CD4-positive, alpha-beta T cell (primary cell): Measurements from ENCODE around the gene PFDN5. TPM values are rescaled to one million over a fixed set of nuclear protein-coding genes. Genes with fewer than 3 reads are reported as not detected.

ENCODE experiments used
- ATAC-seq: fragments of 200-7000 bp; cut with Tn5 transposase; one replicate; pipeline ENCODE4 v1.10.0; 2022; ENCODE audit warnings: mild to moderate bottlenecking; ENCODE audit not compliant: poor library complexity
- CTCF ChIA-PET: fragments of 350-600 bp; sonication (Branson Sonifier 250); formaldehyde crosslinking; loops from one replicate; lab custom pipeline; 2021; ENCODE audit warnings: antibody characterized with exemption, inconsistent platforms; lab: Charles Lee
- POLR2A ChIA-PET: fragments of 350-600 bp; sonication (Branson Sonifier 250); formaldehyde crosslinking; loops from one replicate; lab custom pipeline; 2021; ENCODE audit warnings: antibody characterized with exemption, inconsistent platforms; lab: Charles Lee
- DNase-seq, 14 experiments: peaks; one replicate each; pipeline ENCODE4 v3.0.0-alpha.2; 2013 to 2020; ENCODE audit warnings: mixed read lengths in 2 of 14
- H3K27ac ChIP-seq, 2 donors: one replicate each; pipeline versions ENCODE4 v1.5.1 to v1.7.0; 2013; ENCODE audit warnings: low read length in 2 of 2, low read depth in 1 of 2, mild to moderate bottlenecking in 1 of 2
- H3K27me3 ChIP-seq, 2 experiments: 1 replicate in 1 of 2; 2 replicates in 1 of 2; pipeline versions ENCODE4 v1.6.1 to v1.7.0; 2013; ENCODE audit warnings: low read length in 2 of 2, control low read depth in 1 of 2, mild to moderate bottlenecking in 1 of 2, moderate library complexity in 1 of 2; ENCODE audit not compliant: insufficient read depth in 2 of 2, control insufficient read depth in 1 of 2
- H3K36me3 ChIP-seq: one replicate; pipeline ENCODE4 v1.6.1; 2013; ENCODE audit warnings: low read length, control low read depth; ENCODE audit not compliant: insufficient read depth
- H3K4me1 ChIP-seq: one replicate; pipeline ENCODE4 v1.6.1; 2013; ENCODE audit warnings: low read length, control low read depth; ENCODE audit not compliant: insufficient read depth
- H3K4me3 ChIP-seq: one replicate; pipeline ENCODE4 v1.5.1; 2013; ENCODE audit warnings: mild to moderate bottlenecking, low read length, moderate library complexity
- H3K9me3 ChIP-seq, 2 experiments: 1 replicate in 1 of 2; 2 replicates in 1 of 2; pipeline versions ENCODE4 v1.6.1 to v1.7.0; 2013; ENCODE audit warnings: low read length in 2 of 2, mild to moderate bottlenecking in 2 of 2, control low read depth in 1 of 2, moderate library complexity in 1 of 2; ENCODE audit not compliant: control insufficient read depth in 1 of 2, insufficient read depth in 1 of 2
- H3K27ac Mint-ChIP-seq: one replicate; pipeline ENCODE4 v1.8.0; 2020; ENCODE audit warnings: mixed read lengths
- H3K27me3 Mint-ChIP-seq: one replicate; pipeline ENCODE4 v1.8.0; 2021; ENCODE audit warnings: mixed read lengths
- H3K36me3 Mint-ChIP-seq: one replicate; pipeline ENCODE4 v1.8.0; 2021; ENCODE audit warnings: low read depth, mixed read lengths
- H3K4me1 Mint-ChIP-seq: one replicate; pipeline ENCODE4 v1.8.0; 2021; ENCODE audit warnings: low read depth, mixed read lengths
- H3K4me3 Mint-ChIP-seq: one replicate; pipeline ENCODE4 v1.8.0; 2020; ENCODE audit warnings: mild to moderate bottlenecking, mixed read lengths
- H3K9me3 Mint-ChIP-seq: one replicate; pipeline ENCODE4 v1.8.0; 2020; ENCODE audit warnings: mixed read lengths
- intact Hi-C, 2 experiments: fragments of 100-400 bp; cut with DNase I in 1 of 2; cut with micrococcal nuclease in 1 of 2; formaldehyde crosslinking; loops; one replicate each; pipeline versions ENCODE4 v1.15.1 to v1.9.0; 2023 to 2025; cut with DNase I, micrococcal nuclease
- total RNA-seq, 174 experiments: library from RNA in 2 of 174; stranded (reverse) in 2 of 174; gene quantifications; one replicate each; pipeline ENCODE4 v1.2.3 and lab custom pipeline; 2021 to 2026
- TF ChIP-seq, protein P1 (sequence below): fragments of 200-600 bp; IDR thresholded peaks from one replicate; pipeline ENCODE4 v1.8.0; 2022; ENCODE audit warnings: antibody characterized with exemption, mild to moderate bottlenecking

PFDN5 gene
- total RNA-seq, 2 experiments from 2014 or later = 757 to 763 TPM

GRCh38 chr12:53334822-53335221 is 39.5 kb downstream of the PFDN5 start:
- no peak overlapping the region for H3K4me3 Mint-ChIP-seq
- H3K27ac ChIP-seq = no peak overlapping the region
- DNase-seq (no peak), ATAC-seq (no peak)
- H3K27me3 ChIP-seq = peaks cover 33 to 46% of the 10 kb centered on the region in 2 experiments
- H3K9me3 Mint-ChIP-seq = no peaks in the 10 kb centered on the region
- TF ChIP-seq, protein P1, sequence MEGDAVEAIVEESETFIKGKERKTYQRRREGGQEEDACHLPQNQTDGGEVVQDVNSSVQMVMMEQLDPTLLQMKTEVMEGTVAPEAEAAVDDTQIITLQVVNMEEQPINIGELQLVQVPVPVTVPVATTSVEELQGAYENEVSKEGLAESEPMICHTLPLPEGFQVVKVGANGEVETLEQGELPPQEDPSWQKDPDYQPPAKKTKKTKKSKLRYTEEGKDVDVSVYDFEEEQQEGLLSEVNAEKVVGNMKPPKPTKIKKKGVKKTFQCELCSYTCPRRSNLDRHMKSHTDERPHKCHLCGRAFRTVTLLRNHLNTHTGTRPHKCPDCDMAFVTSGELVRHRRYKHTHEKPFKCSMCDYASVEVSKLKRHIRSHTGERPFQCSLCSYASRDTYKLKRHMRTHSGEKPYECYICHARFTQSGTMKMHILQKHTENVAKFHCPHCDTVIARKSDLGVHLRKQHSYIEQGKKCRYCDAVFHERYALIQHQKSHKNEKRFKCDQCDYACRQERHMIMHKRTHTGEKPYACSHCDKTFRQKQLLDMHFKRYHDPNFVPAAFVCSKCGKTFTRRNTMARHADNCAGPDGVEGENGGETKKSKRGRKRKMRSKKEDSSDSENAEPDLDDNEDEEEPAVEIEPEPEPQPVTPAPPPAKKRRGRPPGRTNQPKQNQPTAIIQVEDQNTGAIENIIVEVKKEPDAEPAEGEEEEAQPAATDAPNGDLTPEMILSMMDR = no peak
- intact Hi-C loops = no loop called here
- peaks cover 4% of the 10 kb centered on the region for H3K4me1 ChIP-seq
- H3K9me3 ChIP-seq = no peaks in the 10 kb centered on the region
- ChIA-PET CTCF (interaction anchor here (1.0 kb wide), 1 partner anchor 86 kb away, joined by 3 read pairs; no protein-coding TSS in a partner anchor), POLR2A (interaction anchor here (1.3 kb wide), 1 partner anchor 45 kb away, joined by 6 read pairs; the partner anchor contains the start of gene SP1)
- peaks cover 48% of the 10 kb centered on the region for H3K27me3 Mint-ChIP-seq
- no peaks in the 10 kb centered on the region for H3K36me3 ChIP-seq
- peaks cover 4% of the 10 kb centered on the region for H3K4me1 Mint-ChIP-seq
- H3K36me3 Mint-ChIP-seq = no peaks in the 10 kb centered on the region
- no peak overlapping the region for H3K27ac Mint-ChIP-seq
- no peak overlapping the region for H3K4me3 ChIP-seq

GRCh38 chr12:53336181-53336681 is 40.9 kb downstream of the PFDN5 start, which contains the start of gene SP7:
SP7 (minus strand) TSS chr12:53336354; CDS start chr12:53335646, 708 bp downstream.
- no peak for DNase-seq
- Mint-ChIP-seq H3K4me3 (no peak within 1 kb of the TSS), H3K4me1 (peaks cover 4% of the 10 kb centered on the region), H3K36me3 (no peaks in the 10 kb centered on the region), H3K9me3 (no peaks in the 10 kb centered on the region), H3K27me3 (peaks cover 52% of the 10 kb centered on the region), H3K27ac (no peak within 1 kb of the TSS)
- no peak for ATAC-seq
- H3K4me1 ChIP-seq = peaks cover 4% of the 10 kb centered on the region
- intact Hi-C loops = no loop called here
- POLR2A ChIA-PET = no interaction called here
- no peaks in the 10 kb centered on the region for H3K36me3 ChIP-seq
- H3K9me3 ChIP-seq = no peaks in the 10 kb centered on the region
- H3K27ac ChIP-seq = no peak within 1 kb of the TSS
- peaks cover 35 to 50% of the 10 kb centered on the region in 2 experiments for H3K27me3 ChIP-seq
- TF ChIP-seq, protein P1 = no peak
- H3K4me3 ChIP-seq = no peak within 1 kb of the TSS
- CTCF ChIA-PET = no interaction called here

DNA sequence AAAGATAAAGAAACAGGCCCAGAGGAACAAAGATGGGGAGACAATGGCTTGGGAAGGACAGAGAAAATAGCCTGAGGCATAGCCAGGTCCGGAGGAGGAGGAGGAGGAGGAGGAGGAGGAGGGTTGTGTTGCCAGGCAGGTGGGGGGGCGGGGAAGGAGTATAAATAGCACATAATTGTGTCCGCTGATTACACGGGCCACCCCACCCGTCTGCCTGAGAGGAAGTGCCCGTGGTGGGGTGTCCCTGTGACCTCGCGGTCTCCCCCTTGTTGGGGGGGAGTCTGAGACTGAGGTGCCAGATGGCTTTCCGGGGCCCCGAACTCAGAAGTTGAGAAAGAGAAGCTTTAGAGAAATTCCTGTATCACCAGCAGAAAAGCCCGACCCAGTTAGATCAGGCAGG is 42.7 kb downstream of the PFDN5 start:
- H3K4me3 Mint-ChIP-seq = no peak overlapping the region
- peaks cover 52% of the 10 kb centered on the region for H3K27me3 Mint-ChIP-seq
- intact Hi-C loops = no loop called here
- ATAC-seq (no peak), DNase-seq (peak in 1 of 14 experiments; percentile 29)
- ChIA-PET CTCF (no interaction called here), POLR2A (no interaction called here)
- no peak overlapping the region for H3K27ac Mint-ChIP-seq
- Histone ChIP-seq H3K27me3 (peaks cover 31 to 50% of the 10 kb centered on the region in 2 experiments), H3K36me3 (no peaks in the 10 kb centered on the region), H3K4me1 (peaks cover 4% of the 10 kb centered on the region), H3K27ac (no peak overlapping the region), H3K4me3 (no peak overlapping the region), H3K9me3 (no peaks in the 10 kb centered on the region)
- H3K4me1 Mint-ChIP-seq = peaks cover 4% of the 10 kb centered on the region
- TF ChIP-seq, protein P1 = no peak
- no peaks in the 10 kb centered on the region for H3K9me3 Mint-ChIP-seq
- no peaks in the 10 kb centered on the region for H3K36me3 Mint-ChIP-seq
